Measurements from ENCODE around the gene PRSS36.

The PRSS36 gene

GRCh38 chr16:31112711-31113110 is 37.2 kb downstream of the PRSS36 start:
- Histone ChIP-seq H3K9ac (ENCODE audit: low read length) (no peak overlapping the region), H3K9me3 (ENCODE audit: insufficient read depth, low read length) (no peaks in the 10 kb centered on the region)

GRCh38 chr16:31111881-31112466 is 37.9 kb downstream of the PRSS36 start:
- no peaks in the 10 kb centered on the region for H3K9me2 ChIP-seq (replicated peaks; ENCODE audit: insufficient read depth, low read length)
- no peak overlapping the region for H3K4me2 ChIP-seq (ENCODE audit: low read depth, low read length, poor library complexity, severe bottlenecking)
- H3K9me3 ChIP-seq (ENCODE audit: insufficient read depth, low read length): no peaks in the 10 kb centered on the region
- H3K27me3 ChIP-seq (ENCODE audit: low read length): no peaks in the 10 kb centered on the region
- H4K20me1 ChIP-seq (ENCODE audit: low read depth, low read length): no peaks in the 10 kb centered on the region
- H3K9ac ChIP-seq (ENCODE audit: low read length): no peak overlapping the region
- TF ChIP-seq EZH2phosphoT487 (conservative IDR thresholded peaks at IDR 0.05; ENCODE audit: low read length) (no peak), CTCF (IDR thresholded peaks at IDR 0.05; ENCODE audit: insufficient read depth, low read length, poor library complexity, severe bottlenecking) (no peak)
- H3K4me3 ChIP-seq (ENCODE audit: insufficient read depth, low read length, poor library complexity, severe bottlenecking): no peak overlapping the region
- no peak overlapping the region for H3K27ac ChIP-seq (ENCODE audit: low read depth, low read length)
- H3K36me3 ChIP-seq (ENCODE audit: low read length): no peaks in the 10 kb centered on the region
- H3K79me2 ChIP-seq (ENCODE audit: insufficient read depth, low read length): 0 out of 2 replicates have a peak, but pooled peaks cover 11% of the 10 kb centered on the region
- H2AFZ ChIP-seq (ENCODE audit: low read depth, low read length, severe bottlenecking): no peak overlapping the region
- 0 out of 2 replicates have a peak, but pooled peaks cover 12% of the 10 kb centered on the region for H3F3A ChIP-seq (ENCODE audit: insufficient read depth)

More at GRCh38 chr16:31112711-31113110, 37.2 kb downstream of the PRSS36 start:
- H3K36me3 ChIP-seq (ENCODE audit: low read length): no peaks in the 10 kb centered on the region
- no peaks in the 10 kb centered on the region for H3K9me2 ChIP-seq (replicated peaks; ENCODE audit: insufficient read depth, low read length)
- H2AFZ ChIP-seq (ENCODE audit: low read depth, low read length, severe bottlenecking): no peak overlapping the region
- H3K27ac ChIP-seq (ENCODE audit: low read depth, low read length): no peak overlapping the region
- no peak overlapping the region for H3K4me2 ChIP-seq (ENCODE audit: low read depth, low read length, poor library complexity, severe bottlenecking)
- H3K4me3 ChIP-seq (ENCODE audit: insufficient read depth, low read length, poor library complexity, severe bottlenecking): no peak overlapping the region
- no peaks in the 10 kb centered on the region for H3K27me3 ChIP-seq (ENCODE audit: low read length)
- H4K20me1 ChIP-seq (ENCODE audit: low read depth, low read length): no peaks in the 10 kb centered on the region
- TF ChIP-seq EZH2phosphoT487 (conservative IDR thresholded peaks at IDR 0.05; ENCODE audit: low read length) (no peak), CTCF (IDR thresholded peaks at IDR 0.05; ENCODE audit: insufficient read depth, low read length, poor library complexity, severe bottlenecking) (no peak)
- H3K79me2 ChIP-seq (ENCODE audit: insufficient read depth, low read length): 0 out of 2 replicates have a peak, but pooled peaks cover 11% of the 10 kb centered on the region
- H3F3A ChIP-seq (ENCODE audit: insufficient read depth): 0 out of 2 replicates have a peak, but pooled peaks cover 5% of the 10 kb centered on the region

GRCh38 chr16:31110106-31111034 is 39.5 kb downstream of the PRSS36 start:
- Histone ChIP-seq H2AFZ (ENCODE audit: low read depth, low read length, severe bottlenecking) (no peak overlapping the region), H3F3A (ENCODE audit: insufficient read depth) (0 out of 2 replicates have a peak, but pooled peaks cover 16% of the 10 kb centered on the region), H3K9me3 (ENCODE audit: insufficient read depth, low read length) (no peaks in the 10 kb centered on the region), H3K27me3 (ENCODE audit: low read length) (no peaks in the 10 kb centered on the region), H3K4me3 (ENCODE audit: insufficient read depth, low read length, poor library complexity, severe bottlenecking) (no peak overlapping the region), H3K79me2 (ENCODE audit: insufficient read depth, low read length) (0 out of 2 replicates have a peak, but pooled peaks cover 7% of the 10 kb centered on the region), H4K20me1 (ENCODE audit: low read depth, low read length) (no peaks in the 10 kb centered on the region), H3K36me3 (ENCODE audit: low read length) (no peaks in the 10 kb centered on the region), H3K9me2 (replicated peaks; ENCODE audit: insufficient read depth, low read length) (no peaks in the 10 kb centered on the region), H3K9ac (ENCODE audit: low read length) (no peak overlapping the region), H3K4me2 (ENCODE audit: low read depth, low read length, poor library complexity, severe bottlenecking) (no peak overlapping the region), H3K27ac (ENCODE audit: low read depth, low read length) (no peak overlapping the region)
- TF ChIP-seq CTCF (IDR thresholded peaks at IDR 0.05; ENCODE audit: insufficient read depth, low read length, poor library complexity, severe bottlenecking) (no peak), EZH2phosphoT487 (conservative IDR thresholded peaks at IDR 0.05; ENCODE audit: low read length) (no peak)
